ENCODE data around the gene SLX4IP. TPM values are rescaled to one million over a fixed set of nuclear protein-coding genes. Genes with fewer than 3 reads are reported as not detected.
"Not testable (repeated sequence)": the region's sequence is repeated elsewhere in the genome, so short reads cannot be mapped to it uniquely, and the experiment has no call there.

The SLX4IP gene
- polyA plus RNA-seq, 1 experiment: 2.8 TPM

- no peak overlapping the region for H3K27ac ChIP-seq (ENCODE audit: low read depth, low read length)
- POLR2A ChIA-PET: no interaction called here
- no peak for TF ChIP-seq CTCF (IDR thresholded peaks at IDR 0.05; ENCODE audit: low read depth, low read length)
- no peak overlapping the region for H3K4me3 ChIP-seq (ENCODE audit: low read depth, low read length)
- H3K27me3 ChIP-seq (ENCODE audit: control insufficient read depth, insufficient read depth, low read length): no peaks in the 10 kb centered on the region
- no peaks in the 10 kb centered on the region for H3K9me3 ChIP-seq (ENCODE audit: control insufficient read depth, insufficient read depth, low read length)
- CTCF ChIA-PET: no interaction called here
- DNase-seq (ENCODE audit: low read depth, low spot score): no peak
Measured at GRCh38 chr20:10613911-10614310, 178.8 kb downstream of the SLX4IP start.

- H3K27ac ChIP-seq (ENCODE audit: low read depth, low read length): no peak overlapping the region
- DNase-seq (ENCODE audit: low read depth, low spot score): no peak
- CTCF ChIA-PET: no interaction called here
- POLR2A ChIA-PET: no interaction called here
- TF ChIP-seq CTCF (IDR thresholded peaks at IDR 0.05; ENCODE audit: low read depth, low read length): no peak
- no peaks in the 10 kb centered on the region for H3K27me3 ChIP-seq (ENCODE audit: control insufficient read depth, insufficient read depth, low read length)
- no peaks in the 10 kb centered on the region for H3K9me3 ChIP-seq (ENCODE audit: control insufficient read depth, insufficient read depth, low read length)
- no peak overlapping the region for H3K4me3 ChIP-seq (ENCODE audit: low read depth, low read length)
Measured at GRCh38 chr20:10616212-10616611, 181.1 kb downstream of the SLX4IP start.

GRCh38 chr20:10617549-10618133, 182.5 kb downstream of the SLX4IP start:
- CTCF ChIA-PET; DNase-seq (ENCODE audit: low read depth, low spot score); H3K27ac ChIP-seq (ENCODE audit: low read depth, low read length); H3K27me3 ChIP-seq (ENCODE audit: control insufficient read depth, insufficient read depth, low read length); POLR2A ChIA-PET; H3K4me3 ChIP-seq (ENCODE audit: low read depth, low read length); H3K9me3 ChIP-seq (ENCODE audit: control insufficient read depth, insufficient read depth, low read length): not testable (repeated sequence)

- no peak for DNase-seq (ENCODE audit: low read depth, low spot score)
- ChIA-PET CTCF (no interaction called here), POLR2A (interaction anchor here (0.9 kb wide), 1 partner anchor 14 kb away, joined by 4 read pairs; no protein-coding TSS in a partner anchor)
Measured at GRCh38 chr20:10618611-10619245, 183.6 kb downstream of the SLX4IP start.

GRCh38 chr20:10619427-10619826, 184.3 kb downstream of the SLX4IP start:
- no peak overlapping the region for H3K27ac ChIP-seq (ENCODE audit: low read depth, low read length)
- TF ChIP-seq CTCF (IDR thresholded peaks at IDR 0.05; ENCODE audit: low read depth, low read length): no peak
- ChIA-PET CTCF (interaction anchor here (1.0 kb wide), 1 partner anchor 52 kb away, joined by 3 read pairs; no protein-coding TSS in a partner anchor), POLR2A (interaction anchor here (0.9 to 1.0 kb wide), 2 partner anchors 15 to 17 kb away, joined by 3 to 4 read pairs; no protein-coding TSS in a partner anchor)
- H3K4me3 ChIP-seq (ENCODE audit: low read depth, low read length): no peak overlapping the region
- no peaks in the 10 kb centered on the region for H3K9me3 ChIP-seq (ENCODE audit: control insufficient read depth, insufficient read depth, low read length)
- no peak for DNase-seq (ENCODE audit: low read depth, low spot score)
- H3K27me3 ChIP-seq (ENCODE audit: control insufficient read depth, insufficient read depth, low read length): no peaks in the 10 kb centered on the region

More at GRCh38 chr20:10618611-10619245, 183.6 kb downstream of the SLX4IP start:
- Histone ChIP-seq H3K9me3 (ENCODE audit: control insufficient read depth, insufficient read depth, low read length) (no peaks in the 10 kb centered on the region), H3K27ac (ENCODE audit: low read depth, low read length) (peak overlapping the region; percentile 47), H3K27me3 (ENCODE audit: control insufficient read depth, insufficient read depth, low read length) (no peaks in the 10 kb centered on the region), H3K4me3 (ENCODE audit: low read depth, low read length) (no peak overlapping the region)
- no peak for TF ChIP-seq CTCF (IDR thresholded peaks at IDR 0.05; ENCODE audit: low read depth, low read length)
